Stimulated activated CD8-positive, alpha-beta memory T cell treated with anti-CD3 and anti-CD28 coated beads, Interleukin-7, amount 100 ng/mL, for 1 hour (primary cell): ENCODE results near the gene UBR7.
"Not testable (repeated sequence)": the region's sequence is repeated elsewhere in the genome, so short reads cannot be mapped to it uniquely, and the experiment has no call there.

Experiments
- DNase-seq, 2 donors: peaks; one replicate each; pipeline ENCODE4 v3.0.0-alpha.2; 2020; ENCODE audit warnings: low read depth in 2 of 2

UBR7 gene

DNA sequence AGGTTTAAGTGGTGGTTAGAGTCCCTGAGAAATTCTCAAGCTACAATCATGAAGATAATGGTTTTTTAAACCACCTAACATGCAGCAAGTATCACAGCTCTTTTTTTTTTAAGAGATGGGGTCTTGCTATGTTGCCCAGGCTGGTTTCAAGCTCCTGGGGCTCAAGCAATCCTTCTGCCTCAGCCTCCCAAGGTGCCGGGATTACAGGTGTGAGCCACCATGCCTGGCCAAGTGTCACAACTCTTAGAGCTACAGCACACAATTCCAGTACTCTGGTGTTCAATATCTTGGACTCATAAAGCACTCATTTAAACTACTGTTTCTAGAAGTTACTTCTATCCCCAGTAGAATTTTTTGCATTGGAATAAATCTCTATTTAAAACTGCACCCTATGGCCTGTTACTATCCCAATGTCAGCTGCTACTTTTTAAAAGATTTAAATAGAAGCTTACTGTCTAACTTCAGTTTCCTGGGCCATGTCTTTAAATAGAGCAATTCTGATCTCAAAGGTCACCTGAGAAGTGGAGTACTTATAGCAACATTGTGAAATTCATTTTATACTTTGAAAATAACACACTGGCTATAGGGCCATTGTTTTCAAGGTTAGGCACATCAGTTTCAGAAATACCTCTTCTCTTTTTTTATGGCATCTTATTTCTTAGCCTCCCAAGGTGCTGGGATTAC is 11.6 kb upstream of the UBR7 start:
- DNase-seq = no peak

DNA sequence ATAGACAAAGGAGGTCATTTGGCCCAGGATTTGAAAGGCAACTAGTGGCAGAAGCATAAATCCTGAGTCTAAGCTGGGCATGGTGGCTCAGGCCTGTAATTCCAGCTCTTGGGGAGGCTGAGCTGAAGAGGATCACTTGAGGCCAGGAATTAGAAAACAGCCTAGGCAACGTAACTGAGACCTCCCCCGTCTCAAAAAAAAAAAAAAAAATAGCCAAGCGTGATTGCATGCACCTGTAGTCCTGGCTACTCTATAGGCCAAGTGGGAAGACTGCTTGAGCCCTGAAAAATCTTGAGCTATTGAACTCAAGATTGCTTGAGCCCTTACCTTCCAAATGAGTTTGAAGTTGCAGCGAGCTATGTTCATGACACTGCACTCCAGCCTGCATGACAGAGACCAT is 8.0 kb upstream of the UBR7 start:
- DNase-seq = no peak

DNA sequence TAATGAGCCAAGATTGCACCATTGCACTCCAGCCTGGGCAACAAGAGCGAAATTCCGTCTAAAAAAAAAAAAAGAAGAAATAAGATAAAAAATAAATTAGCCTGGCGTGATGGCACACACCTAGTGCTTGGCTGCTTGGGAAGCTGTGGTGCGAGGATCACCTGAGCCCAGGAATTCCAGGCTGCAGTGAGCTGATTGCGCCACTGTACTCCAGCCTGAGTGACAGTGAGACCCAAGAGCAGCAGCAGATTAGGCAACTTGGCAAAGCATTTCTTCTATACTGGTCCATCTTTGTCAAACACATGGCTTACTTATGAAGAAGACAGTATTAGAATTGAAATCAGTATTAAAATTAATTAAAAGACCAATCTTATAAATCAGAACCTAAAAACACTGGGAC is 6.5 kb upstream of the UBR7 start:
- DNase-seq = no peak

DNA sequence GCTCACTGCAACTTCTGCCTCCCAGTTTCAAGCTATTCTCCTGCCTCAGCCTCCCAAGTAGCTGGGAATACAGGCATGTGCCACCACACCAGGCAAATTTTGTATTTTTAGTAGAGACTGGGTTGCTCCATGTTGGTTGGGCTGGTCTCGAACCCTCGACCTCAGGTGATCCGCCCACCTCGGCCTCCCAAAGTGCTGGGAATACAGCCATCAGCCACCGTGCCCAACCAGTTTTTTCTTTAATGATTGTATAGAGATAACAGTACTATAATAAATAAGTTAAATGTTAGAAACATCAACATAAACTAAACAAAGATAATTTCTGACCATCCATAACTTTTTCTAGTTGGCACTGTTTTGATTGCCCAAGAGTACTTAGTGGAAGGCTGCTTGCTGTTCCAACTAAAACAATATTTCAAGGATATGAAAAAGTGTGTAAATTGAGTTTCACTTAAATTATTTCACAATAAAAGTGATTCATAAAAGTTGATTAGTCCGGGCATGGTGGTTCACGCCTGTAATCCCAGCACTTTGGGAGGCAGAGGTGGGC is 5.8 kb upstream of the UBR7 start:
- DNase-seq = no peak

DNA sequence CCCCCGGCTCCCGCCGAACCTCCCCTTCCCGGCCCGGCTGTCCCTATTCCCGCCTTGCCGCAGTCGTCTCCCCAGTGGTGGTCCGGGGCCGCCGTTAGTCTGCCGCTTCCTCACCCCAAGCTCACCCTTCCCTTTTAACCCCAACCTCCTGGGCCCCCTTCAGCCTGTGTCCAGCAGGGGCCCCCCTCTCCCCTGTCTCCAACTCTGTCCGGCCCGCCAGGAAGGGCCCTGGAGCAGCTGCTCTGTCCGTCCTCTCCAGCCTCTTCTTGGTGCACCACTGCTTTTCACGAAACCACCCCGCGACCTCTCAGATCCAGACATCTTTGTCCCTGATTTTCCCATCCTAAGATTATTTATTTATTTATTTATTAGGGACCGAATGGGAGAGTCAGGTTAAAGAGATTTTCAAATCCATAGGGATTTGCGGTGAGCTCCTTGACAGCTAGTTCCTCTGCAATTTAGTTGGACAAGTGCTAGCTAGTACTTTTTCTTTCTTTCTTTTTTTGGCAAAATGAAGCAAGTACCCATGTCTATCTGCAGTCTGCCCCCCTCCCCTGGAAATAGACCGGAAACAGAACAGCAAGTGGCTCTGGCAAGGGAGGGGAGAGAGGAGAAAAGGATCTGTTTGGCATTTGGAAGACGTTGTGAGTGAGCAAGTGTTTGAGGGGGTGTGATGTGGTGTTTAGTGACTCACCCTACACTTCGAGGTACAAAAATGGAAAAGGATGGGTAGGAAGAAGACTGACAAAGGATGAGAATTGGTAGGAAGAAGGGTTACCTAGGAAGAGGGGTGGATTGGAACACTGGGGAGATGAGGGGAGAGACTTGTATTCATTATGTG is 632 bp downstream of the UBR7 start:
- no peak for DNase-seq

DNA sequence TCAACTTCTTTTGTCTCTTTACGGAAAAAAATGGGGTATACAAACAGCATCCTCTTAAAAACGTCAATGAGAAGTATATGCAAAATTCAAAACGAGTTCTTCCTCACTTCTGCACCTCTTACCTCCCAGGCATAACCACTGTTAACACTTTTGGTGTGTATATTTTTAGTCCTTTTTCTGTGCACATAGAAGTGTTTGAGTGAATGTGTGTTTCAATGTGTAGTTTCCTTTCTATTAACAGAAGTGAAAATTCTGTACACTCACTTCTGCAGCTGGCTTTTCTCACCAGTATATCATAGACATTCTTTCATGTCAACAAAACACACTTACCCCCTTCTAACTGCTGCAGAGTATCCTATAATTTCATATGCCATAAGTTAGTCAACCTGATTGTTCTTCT is 5.4 kb downstream of the UBR7 start:
- no peak for DNase-seq

DNA sequence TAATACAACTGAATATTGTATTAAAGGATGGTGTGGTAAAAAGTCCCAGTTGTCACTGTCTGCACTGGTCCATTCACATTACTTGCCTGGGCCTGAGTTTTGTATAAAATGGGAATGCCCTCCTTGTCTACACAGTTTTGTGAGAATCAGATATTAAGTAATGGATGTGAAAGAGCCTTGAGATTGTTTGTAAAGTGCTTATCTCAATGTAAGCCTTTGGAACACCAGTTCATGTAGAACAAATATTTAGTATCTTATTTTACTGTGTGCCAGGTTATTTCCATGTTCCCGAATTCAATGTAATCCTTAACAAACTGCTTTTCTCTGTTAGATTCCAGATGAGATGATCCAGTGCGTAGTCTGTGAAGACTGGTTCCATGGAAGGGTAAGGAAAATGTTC is 7.5 kb downstream of the UBR7 start:
- no peak for DNase-seq

DNA sequence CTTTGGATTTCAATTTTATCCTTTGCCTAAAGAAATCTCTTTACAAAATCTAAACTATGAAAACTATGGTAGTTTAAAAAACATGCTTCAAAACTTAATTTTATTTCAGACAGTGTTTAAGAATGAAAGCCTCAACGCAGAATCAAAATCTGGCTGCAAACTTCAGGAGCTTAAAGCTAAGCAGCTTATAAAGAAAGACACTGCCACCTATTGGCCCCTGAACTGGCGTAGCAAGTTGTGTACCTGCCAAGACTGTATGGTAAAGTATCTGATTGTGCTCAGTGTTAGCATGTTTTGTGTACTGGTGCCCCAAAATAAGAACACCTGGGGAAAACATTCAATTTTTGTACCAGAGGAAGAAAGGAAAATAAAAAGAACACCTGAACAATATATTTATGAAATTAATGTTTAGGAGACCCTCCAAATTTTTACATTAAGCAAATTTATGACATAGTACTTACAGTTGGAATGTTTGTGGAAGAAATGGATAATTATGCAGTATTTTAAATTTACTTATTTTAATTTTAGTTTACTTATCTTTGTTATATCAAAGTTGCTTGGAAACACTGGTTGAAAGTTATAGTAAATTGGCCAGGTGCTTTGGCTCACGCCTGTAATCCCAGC is 12.2 kb downstream of the UBR7 start:
- no peak for DNase-seq

DNA sequence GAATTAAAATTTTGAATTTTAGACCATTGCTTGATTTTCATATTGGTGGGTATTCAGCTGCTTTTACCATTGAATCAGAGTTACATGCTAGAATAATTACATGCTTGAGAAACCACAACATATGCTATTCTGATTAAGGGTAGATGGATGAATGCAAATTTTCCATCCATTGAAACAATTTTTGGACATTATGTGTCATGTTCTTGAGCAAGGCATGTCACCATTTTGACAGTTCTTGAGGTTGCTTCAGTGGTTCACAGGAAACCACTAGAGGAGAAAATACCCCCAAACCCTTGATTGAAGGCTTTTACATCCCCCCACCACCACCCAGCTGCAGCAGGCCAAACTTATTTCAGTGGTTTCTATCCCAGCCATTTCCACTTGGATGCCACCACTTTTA is 13.5 kb downstream of the UBR7 start:
- DNase-seq = no peak

DNA sequence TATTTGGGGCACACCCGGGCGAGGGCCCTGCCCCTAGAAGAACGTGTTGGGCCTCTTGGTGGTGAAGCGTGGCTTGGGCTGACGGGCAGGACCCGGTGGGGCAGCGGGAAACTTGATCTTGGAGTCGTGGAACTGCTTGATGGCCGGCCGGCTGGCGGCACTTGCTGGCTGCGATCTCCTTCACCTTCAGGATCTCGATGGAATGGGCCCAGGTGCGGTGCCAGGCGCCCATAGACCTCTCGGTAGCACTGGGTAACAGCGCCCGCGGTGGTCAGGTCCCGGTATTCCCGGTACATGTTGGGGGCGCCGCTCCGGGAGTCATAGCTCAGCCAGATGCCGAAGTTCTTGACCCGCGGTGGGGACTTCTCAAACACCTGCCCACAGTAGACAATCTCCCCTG is 16.5 kb downstream of the UBR7 start:
- DNase-seq = no peak

DNA sequence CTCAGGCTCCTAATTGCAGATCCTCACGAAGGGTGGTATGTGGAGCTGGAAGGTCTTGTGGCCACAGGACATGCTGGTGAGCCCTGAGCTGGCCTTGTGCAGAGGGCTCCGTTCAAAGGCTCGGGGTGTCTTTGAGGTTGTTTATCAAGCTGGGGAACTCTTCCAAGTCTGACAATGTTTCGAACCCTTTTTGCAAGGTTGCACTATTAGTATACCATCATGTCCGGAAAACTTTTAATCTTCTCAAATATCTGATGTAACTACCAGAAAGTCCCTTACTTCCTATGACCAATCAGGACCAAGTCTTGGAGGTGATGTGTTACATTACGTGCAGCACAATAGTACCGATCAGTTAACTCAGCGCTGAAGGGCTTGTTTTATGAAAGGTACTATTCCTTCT is 21.5 kb downstream of the UBR7 start:
- DNase-seq = no peak

DNA sequence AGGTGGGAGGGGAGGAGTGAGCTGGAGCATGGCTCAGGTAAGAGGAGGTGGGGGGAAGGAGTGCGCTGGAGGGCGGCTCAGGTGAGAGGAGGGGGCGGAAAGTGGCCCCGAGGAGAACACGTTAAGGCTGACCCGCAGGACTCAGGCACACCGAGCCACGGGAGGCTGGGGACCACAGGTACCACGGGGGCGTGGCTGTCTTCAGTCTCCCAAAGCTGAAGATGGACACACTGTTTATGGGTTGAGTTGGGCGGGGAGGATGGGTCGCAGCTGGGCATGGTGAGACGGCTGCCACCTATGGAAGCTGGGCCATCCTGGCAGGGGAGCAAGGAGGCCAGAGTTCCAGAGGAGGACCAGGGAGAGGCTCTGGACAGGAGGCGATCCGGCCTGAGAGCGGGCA is 23.5 kb downstream of the UBR7 start:
- no peak for DNase-seq

DNA sequence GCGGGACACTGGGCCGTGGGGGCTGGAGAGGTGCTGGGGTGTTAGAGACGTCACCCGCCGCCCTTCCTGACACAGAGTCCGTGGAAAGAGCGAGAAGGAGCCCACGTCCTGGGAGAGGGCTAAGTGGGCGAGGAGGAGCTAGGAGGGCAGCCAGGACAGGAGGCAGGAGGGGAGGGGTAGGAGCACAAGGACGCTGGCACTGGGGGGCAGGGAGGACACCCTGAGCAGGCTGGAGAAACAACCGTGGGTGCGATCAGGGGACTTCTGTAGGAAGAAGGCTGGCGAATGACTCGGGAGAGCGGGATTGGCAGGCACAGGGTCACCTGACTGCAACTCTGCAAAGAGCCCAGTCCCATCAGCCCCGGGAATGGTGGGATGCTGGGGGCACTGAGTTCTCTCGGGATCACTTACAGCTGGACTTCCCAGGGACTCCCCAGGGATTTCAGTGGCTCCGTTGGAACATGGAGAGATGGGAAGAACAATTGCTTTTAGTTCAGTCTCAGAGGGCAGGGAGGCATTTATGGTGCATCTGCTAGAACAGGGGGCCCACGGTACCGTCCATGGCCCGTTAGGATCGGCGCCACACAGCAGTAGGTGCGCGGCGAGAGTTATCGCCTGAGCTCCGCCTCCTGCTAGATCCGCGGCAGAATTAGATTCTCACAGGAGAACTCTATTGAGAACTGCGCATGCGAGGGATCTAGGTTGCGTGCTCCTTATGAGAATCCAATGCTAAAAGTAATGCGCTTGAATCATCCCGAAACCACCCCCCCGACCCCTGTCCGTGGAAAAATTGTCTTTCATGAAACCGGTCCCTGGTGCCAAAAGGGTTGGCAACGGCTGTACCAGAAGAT is 24.3 kb downstream of the UBR7 start:
- no peak for DNase-seq

DNA sequence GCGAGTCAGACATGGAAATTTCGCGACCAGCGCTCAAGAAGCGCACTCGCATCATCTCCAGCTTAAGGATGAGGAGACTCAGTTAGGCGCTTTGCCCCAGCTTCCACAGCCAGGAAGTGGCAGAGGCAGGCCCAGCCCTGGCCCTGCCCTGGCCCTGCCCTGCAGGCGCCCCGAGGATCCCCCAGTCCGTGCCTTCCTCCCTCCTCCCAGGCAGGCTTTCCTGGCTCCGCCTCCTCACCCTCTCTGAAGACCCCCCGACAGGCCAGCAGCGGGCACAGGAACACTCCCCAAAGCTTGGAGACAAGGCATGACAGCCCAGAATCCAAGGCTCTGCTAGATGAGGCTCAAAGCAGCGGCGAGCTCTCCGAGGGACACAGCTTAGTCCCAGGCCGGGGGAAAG is 25.1 kb downstream of the UBR7 start:
- no peak for DNase-seq

DNA sequence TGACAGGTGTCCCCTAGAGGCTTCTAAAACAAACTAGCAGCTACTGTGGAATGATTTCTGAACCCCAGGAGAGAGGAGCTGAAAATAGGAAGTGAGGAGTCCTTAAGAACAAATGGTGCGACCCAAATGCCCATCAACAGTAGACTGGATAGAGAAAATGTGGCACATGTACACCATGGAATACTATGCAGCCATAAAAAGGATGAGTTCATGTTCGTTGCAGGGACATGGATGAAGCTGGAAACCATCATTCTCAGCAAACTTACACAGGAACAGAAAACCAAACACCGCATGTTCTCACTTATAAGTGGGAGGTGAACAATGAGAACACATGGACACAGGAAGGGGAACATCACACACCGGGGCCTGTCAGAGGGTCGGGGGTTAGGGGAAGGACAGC is 26.0 kb downstream of the UBR7 start:
- not testable (repeated sequence) for DNase-seq

DNA sequence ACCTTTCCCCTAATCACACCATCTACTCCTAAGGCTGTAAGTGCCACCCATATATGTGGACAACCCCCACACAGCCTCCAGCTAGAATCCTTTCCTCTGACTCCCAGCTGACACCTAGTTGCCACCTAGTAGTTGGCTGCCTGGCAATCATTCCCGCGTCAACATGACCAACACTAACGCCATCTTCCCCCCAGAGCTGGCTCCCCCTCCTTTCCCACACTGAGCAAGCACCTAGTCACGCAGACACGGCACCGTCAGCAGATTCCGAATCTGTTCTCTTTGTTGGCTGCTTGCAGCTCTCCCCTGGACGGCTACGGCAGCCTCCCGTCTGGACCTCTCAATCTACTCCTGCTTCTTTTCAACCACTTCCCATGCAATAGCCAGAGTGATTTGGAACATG is 27.7 kb downstream of the UBR7 start:
- no peak for DNase-seq

DNA sequence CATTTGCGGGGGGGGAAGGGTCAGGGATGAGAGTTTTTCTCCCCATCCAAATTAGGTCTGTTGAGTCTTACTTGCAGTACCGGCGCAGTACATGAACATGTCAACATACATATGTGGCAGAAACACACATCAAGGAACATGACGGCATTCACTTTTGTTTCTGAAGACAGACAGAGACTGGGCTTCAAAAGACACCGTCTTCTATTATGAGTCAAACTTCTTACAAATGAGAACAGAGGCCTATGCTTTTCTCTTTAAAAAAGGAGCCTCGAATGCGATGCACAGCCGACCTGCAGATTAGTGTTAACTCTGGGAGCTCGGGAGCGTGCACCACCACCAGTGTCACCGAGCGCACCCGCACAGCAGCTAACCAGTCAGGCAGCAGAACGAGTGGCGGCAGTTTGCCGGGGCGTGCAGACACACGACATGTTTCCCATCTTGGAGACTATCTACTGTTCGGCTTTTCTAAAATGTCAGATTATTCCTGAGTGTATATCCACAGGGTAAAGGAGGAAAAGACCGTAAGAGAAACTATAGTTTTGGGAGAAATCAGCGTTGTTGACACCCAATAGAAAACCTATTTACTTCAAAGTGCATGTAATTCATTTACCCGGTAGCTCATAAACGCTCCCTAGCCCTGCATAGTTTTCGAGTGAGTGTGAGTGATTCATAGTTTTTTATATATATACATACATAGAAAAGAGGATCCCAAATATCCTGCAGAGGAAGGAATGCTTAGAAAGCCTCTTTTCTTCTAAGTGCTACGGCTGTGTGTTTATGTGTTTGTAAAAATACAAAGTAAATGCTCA is 33.0 kb downstream of the UBR7 start:
- DNase-seq = no peak

DNA sequence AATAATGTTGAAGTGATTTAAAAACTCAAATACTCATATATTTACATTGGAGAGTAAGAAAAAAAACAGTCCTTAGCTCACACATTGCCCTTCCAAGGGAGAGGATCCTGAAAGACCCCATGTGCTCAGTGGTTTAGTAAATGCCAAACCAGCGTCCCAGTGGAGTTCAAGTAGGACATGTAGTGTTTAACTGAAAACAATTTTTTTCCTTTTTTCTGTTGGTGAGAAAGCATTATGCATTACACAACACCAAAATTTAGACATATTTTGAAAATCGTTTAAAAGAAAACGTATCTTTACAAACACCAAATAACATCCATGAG is 33.6 kb downstream of the UBR7 start:
- DNase-seq = no peak

DNA sequence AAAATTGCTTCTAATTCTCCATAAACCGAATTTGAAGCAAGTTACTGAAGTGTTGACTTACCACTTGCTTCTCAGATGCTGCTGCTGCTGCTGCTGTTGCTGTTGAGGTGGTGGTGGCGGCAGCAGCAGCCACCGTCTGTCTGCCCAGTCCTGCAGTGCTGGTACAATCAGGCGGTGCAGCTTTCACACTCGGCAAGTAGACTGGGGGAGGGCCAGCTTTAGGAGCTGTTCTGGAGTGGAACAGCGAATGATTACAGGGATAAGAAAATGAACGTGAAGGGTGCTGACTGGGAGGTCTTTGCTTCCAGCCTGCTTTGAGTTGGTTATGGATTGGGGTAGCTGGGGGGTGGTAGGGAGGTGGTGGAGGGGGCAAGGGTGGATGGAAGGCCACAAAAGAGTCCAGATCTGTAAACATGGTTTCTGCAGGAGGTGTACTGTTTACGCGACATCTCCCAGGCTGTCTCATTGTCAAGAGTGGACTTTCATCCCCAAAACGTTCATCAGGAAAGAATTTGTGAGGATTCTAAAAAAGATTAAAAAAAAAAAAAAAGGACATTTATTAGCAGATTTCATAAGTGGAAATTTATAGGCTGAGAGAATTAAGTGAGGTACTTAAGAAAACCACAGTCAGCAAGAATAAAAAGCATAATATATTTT is 38.8 kb downstream of the UBR7 start:
- DNase-seq = no peak

DNA sequence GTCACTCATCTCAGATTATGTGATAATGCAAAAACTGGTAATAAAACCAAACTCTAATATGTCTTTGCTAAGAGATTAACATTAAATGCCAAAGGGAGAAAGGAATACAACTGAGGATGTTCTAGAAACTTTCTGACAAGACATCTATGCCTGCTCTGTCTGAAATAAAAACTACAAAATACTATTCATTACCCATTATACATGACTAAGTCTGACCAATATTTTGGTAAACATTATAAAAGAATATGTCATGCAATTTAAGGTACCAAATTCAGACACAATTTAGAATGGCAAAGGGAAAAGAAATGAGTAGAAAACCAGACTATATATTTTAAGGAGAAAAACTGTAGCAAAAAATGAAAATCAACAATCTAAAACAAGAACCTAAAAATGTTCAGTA is 39.5 kb downstream of the UBR7 start:
- DNase-seq = no peak
